ENCODE measurements around the gene ARHGAP26.
"Not testable (repeated sequence)": the region's sequence is repeated elsewhere in the genome, so short reads cannot be mapped to it uniquely, and the experiment has no call there.

Gene ARHGAP26

DNA sequence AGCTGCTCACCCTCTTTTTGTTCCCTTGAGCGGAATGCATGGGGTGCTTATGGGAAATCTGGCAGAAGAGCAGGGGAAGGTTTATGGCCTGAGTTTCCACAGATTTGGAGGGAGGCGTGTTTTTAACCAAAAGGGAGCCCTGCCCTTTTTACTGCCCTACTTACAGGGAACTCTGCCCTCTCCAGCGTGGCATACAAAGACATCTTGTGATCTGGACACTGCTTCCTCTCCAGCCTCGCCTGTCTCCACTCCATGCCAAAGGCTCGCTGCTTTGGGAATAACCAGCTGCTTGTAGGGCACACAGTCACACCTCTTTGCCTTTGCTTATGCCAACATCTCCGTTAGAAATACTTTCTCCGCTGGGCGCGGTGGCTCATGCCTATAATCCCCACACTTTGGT, 314.2 kb downstream of the ARHGAP26 start:
- no peak for DNase-seq (ENCODE audit: low read depth in 2 of 2)

- no peak for DNase-seq (ENCODE audit: low read depth in 2 of 2)
Measured at GRCh38 chr5:143085319-143085917, 315.2 kb downstream of the ARHGAP26 start.

DNA sequence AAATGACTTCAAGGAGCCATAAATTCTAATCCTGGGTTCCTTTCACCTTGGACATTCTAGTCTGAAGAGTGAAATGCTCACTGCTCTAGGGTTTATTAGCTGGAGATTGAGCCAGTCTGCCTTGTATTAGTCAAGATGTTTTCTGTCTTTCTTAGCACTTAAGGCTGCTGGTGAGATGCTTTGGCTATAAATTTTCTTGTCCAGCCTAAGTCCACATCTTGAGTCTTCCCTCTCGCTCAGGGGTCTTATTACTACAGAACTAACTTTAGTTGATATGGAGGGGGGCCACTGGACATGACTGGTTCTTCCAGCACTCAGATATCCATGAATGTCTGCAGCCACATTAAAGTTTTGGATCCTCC, 316.4 kb downstream of the ARHGAP26 start:
- DNase-seq (ENCODE audit: low read depth in 2 of 2): no peak

DNA sequence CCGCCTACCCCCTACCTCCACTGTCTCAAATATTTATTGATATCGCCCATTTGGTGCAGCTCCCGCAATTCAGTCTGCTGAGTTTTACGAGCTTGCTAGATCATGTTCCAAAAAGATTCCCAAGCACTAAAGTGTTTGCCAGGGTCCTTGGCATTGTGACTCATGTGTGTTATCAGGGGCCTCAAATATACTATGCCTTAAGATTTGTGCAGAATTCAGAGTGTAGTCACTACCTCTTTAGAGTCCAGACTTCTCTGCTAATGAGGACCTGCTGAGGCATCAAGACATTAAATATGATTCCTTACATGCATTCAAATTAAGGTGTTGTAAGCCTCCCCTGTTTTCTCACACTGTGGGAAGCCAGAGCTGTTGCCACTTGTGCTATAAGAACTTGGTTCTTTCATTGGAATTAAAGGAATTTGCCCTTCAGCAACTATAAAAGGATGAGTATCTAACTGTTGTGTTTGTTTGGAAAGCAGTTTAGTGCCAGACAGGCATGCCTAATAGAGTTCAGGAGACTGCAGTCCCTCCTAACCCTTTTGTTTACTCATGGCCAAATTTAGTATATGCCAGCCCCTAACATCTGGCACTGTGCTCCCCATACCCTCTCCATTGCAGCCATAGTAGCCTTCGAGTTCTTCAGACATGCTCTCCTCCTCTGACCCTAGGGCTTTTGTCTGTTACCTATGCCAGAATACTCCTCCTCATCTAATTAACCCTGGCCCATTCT, 316.9 kb downstream of the ARHGAP26 start:
- DNase-seq (ENCODE audit: low read depth in 2 of 2): no peak

- not testable (repeated sequence) for DNase-seq (ENCODE audit: low read depth in 2 of 2)
Measured at GRCh38 chr5:143088702-143089101, 318.5 kb downstream of the ARHGAP26 start.

- DNase-seq (ENCODE audit: low read depth in 2 of 2): not testable (repeated sequence)
Measured at GRCh38 chr5:143090044-143090443, 319.9 kb downstream of the ARHGAP26 start.

DNA sequence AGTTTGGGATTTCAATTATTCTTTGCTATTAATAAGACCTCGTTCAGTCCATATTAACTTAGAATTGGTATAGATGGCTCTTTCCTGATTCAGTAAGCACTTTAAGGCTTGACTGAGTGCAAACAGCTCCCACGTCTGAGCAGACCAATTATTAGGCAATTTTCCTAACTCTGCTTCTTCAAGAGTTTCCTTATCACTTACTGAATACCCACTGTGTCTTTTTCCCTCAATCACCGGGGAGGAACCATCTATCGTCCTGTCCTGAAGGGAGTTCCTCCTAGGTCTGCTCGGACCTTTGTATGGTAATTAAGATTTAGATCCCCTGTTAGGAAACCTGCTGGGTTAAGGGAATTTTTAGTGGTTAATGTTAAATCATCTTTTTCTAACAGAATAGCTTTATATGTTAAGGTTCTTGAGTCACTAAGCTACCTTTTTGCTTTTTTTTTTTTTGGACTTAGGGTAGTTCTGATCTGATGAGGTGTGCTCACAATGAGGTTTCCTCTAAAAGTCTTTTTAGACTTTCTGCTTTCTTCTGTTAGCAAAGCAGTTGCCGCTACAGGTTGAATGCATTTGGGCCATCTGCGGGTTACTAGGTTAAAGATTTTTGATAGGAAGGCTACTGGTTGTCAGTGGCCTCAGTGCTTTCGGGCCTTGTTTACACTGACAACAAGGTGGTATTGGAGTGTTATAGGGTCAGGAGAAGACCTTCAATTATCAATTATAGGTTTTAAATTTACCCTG, 322.7 kb downstream of the ARHGAP26 start:
- not testable (repeated sequence) for DNase-seq (ENCODE audit: low read depth in 2 of 2)

DNA sequence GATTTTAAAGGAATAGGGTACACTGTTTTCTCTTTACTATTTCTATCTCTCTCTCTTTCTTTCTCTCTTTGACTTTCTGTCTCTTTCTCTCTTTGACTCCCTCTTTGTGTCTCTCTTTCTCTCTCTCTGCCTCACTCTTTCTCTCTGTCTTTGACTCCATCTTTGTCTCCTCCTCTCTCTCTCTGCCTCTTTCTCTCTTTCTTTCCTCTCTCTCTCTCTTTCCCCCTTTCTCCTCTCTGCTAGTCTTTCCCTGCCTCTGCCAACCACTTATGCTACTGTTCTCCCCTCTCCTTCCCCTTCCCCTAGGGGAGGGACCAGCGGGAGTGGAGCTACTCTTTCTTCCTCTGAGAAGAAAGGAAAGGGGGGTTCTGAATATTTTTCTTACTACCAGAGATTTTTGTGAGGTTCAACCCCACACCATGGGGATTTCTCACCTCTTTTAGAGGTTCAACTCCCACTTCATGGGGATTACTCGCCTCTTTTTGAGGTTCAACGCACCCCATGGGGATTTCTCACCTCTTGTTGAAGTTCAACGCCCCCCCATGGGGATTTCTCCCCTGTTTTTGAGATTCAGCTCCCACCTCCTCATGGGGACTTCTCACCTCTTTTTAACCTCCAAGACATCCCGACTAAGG, 323.4 kb downstream of the ARHGAP26 start:
- DNase-seq (ENCODE audit: low read depth in 2 of 2): no peak

- DNase-seq (ENCODE audit: low read depth in 2 of 2): no peak
Measured at GRCh38 chr5:143094087-143094521, 323.9 kb downstream of the ARHGAP26 start.

- not testable (repeated sequence) for DNase-seq (ENCODE audit: low read depth in 2 of 2)
Measured at GRCh38 chr5:143094608-143095007, 324.4 kb downstream of the ARHGAP26 start.

DNA sequence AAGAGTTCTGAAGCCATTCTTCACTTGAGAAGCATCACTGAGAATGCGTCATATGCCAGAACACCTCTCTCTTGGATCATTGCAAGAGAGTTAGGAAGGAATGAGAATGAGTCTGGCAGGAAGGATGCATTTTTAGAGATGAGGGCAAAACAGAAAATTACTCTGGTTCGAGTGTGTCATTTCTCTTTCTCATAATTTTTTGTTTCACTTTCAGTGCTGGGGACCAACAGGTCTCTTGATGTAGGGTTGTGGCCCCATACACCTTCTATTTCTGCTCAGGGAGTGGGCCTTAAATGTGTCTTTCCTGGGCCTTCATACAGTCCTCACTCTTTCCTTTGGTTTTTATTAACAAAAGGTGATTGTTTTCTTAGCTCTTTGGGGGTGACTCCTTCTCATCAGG, 330.9 kb downstream of the ARHGAP26 start:
- DNase-seq (ENCODE audit: low read depth in 2 of 2): no peak

DNA sequence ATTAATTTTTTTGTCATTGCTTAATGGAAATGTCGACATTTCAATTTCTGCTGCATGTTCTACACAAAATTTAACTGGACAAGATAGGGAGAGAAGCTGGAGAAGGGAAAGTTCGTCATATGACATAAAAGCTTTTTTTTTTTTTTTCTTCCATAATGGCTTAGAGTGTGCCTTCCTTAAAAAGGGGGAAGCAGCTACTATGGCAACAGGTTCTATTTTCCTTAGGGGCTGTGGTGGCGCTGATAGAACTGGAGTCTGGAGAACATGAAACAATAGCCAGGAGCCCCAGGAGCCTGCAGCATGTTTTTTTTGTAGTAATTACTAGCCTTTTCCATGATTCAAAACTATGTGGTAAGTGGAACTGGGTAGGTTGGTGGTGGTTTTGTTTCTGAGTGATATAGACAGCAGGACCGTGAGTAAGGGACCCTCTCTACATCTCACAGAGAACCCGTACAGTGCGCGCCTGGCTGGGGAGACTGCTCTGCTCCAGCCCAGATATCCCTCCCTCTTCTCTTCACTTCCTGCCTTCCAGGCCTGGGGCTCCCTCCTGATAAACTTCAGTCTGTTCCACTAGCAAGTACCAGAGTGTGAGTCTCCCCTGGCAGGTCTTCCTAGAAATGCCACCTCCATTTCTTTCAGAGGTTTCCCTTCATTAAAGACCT, 331.7 kb downstream of the ARHGAP26 start:
- DNase-seq (ENCODE audit: low read depth in 2 of 2): peak; percentile 16 to 30

DNA sequence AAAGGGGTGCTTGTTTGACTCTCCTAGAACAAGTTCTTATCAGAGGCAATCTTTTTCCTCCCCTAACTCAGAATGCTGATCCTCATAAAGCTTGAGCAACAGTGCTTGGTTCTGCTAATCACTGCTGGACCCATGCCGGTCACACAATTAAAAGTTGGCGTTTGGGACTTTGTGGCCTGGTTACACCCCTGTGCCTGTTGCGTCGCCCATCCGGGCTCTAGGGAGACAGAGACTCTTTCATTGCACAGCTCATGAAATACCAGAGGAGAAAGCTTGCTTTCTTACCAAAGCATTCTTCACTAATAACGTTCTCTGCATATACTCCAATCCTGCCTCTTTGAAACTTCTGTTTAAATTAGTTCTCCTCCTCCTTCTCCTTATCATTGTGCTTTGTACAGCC, 332.2 kb downstream of the ARHGAP26 start:
- DNase-seq (ENCODE audit: low read depth in 2 of 2): no peak

- DNase-seq (ENCODE audit: low read depth in 2 of 2): no peak
Measured at GRCh38 chr5:143105216-143105905, 335.2 kb downstream of the ARHGAP26 start.

DNA sequence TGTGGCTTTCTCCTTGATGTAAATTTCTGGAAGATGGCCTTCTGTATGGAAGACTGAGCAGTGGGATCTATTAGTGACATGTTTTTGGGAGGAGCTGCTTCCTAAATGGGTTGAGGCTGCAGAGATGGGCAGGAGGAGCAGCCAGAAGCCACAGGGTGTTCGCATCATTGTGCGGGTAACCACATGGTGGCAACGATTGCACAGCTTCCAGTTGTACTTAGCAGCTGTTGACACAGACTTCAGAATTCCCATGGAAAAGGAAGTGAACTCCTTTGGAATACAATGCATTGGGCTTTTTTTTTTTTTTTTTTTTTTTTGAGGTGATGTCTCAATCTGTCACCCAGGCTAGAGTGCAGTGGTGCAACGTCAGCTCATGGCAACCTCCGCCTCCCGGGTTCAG, 336.0 kb downstream of the ARHGAP26 start:
- DNase-seq (ENCODE audit: low read depth in 2 of 2): no peak

GRCh38 chr5:143108498-143109128, 338.4 kb downstream of the ARHGAP26 start:
- no peak for DNase-seq (ENCODE audit: low read depth in 2 of 2)

DNA sequence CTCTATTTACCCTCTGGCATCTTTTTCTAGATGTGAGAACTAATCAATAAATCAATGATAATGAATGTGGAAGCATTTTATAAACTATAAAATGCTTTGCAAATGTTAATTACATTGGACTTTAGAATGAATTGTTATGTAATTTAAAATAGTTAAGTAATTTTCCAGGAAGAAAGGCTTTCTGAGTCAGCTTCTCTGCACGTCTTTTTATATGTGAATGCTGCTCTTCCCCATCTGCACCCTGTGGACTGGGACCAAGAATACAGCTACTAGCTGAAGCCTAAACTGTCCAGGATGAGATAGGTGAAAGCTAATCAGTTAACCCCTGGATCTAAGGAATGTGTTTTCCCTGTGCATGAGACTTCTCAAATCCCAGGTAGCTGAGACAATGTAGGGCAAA, 340.4 kb downstream of the ARHGAP26 start:
- DNase-seq (ENCODE audit: low read depth in 2 of 2): no peak

DNA sequence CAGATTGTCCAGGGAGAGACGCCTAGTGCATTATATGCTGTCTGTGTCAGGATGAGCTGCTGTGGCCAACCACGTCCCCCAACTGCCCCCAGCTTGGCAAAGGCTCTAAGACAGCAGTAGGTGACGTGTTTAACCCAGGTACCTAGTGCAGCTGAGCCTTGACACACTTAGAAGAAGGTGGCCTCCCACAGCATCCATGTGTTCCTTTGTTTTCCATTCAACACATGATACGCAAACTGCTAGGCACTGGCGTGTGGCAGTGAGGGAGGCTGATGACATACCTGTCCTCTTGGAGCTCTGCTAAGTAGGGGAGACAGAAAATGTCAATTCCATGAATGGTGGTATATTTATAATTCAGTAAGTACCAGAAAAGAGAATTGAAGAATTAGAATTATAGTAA, 341.6 kb downstream of the ARHGAP26 start:
- DNase-seq (ENCODE audit: low read depth in 2 of 2): no peak

- no peak for DNase-seq (ENCODE audit: low read depth in 2 of 2)
Measured at GRCh38 chr5:143113461-143113860, 343.3 kb downstream of the ARHGAP26 start.

GRCh38 chr5:143114481-143114880, 344.3 kb downstream of the ARHGAP26 start:
- no peak for DNase-seq (ENCODE audit: low read depth in 2 of 2)

GRCh38 chr5:143115381-143115780, 345.2 kb downstream of the ARHGAP26 start:
- no peak for DNase-seq (ENCODE audit: low read depth in 2 of 2)

All from activated CD4-positive, alpha-beta T cell treated with anti-CD3 and anti-CD28 coated beads for 24 hours (primary cell).